ENCODE results near the gene ICAM3.
A peak's percentile ranks its signal among the peaks of the same experiment; 100 is the strongest.

Gene ICAM3

GRCh38 chr19:10334588-10335351, 4.7 kb downstream of the ICAM3 start:
- Histone ChIP-seq H3K36me3 (ENCODE audit: insufficient read depth, low read length) (peaks cover 10% of the 10 kb centered on the region), H2AFZ (ENCODE audit: low read length) (no peak overlapping the region), H3K4me1 (ENCODE audit: insufficient read depth, low read length, poor library complexity, severe bottlenecking) (peaks cover 35% of the 10 kb centered on the region), H3K4me2 (ENCODE audit: low read depth, low read length, poor library complexity, severe bottlenecking) (peak overlapping the region; percentile 89), H3K9me3 (ENCODE audit: insufficient read depth, low read depth, low read length) (no peaks in the 10 kb centered on the region), H3K27me3 (ENCODE audit: insufficient read depth, low read length, poor library complexity, severe bottlenecking) (no peaks in the 10 kb centered on the region), H3K4me3 (ENCODE audit: low read length, poor library complexity, severe bottlenecking) (peak overlapping the region; percentile 87), H3K9me2 (replicated peaks; ENCODE audit: low read depth, low read length) (no peaks in the 10 kb centered on the region), H4K20me1 (ENCODE audit: insufficient read depth, low read length, poor library complexity, severe bottlenecking) (peaks cover 34% of the 10 kb centered on the region), H3F3A (ENCODE audit: low read depth) (0 out of 2 replicates have a peak, but pooled peaks cover 7% of the 10 kb centered on the region), H3K79me2 (ENCODE audit: insufficient read depth, low read length) (peaks cover 71% of the 10 kb centered on the region), H3K9ac (ENCODE audit: low read depth, low read length, poor library complexity, severe bottlenecking) (no peak overlapping the region)
- TF ChIP-seq CTCF (conservative IDR thresholded peaks at IDR 0.05; ENCODE audit: low read length) = no peak
- no peak for TF ChIP-seq EZH2phosphoT487 (IDR thresholded peaks at IDR 0.05; ENCODE audit: borderline replicate concordance)

- no peak overlapping the region for H2AFZ ChIP-seq (ENCODE audit: low read length)
- H3K79me2 ChIP-seq (ENCODE audit: insufficient read depth, low read length) = peaks cover 74% of the 10 kb centered on the region
These were observed 5.5 kb downstream of the ICAM3 start for GRCh38 chr19:10333758-10334587.

More at GRCh38 chr19:10333758-10334587, 5.5 kb downstream of the ICAM3 start:
- H3K4me2 ChIP-seq (ENCODE audit: low read depth, low read length, poor library complexity, severe bottlenecking) = peak overlapping the region; percentile 89
- H3K9me2 ChIP-seq (replicated peaks; ENCODE audit: low read depth, low read length) = no peaks in the 10 kb centered on the region
- H3K9me3 ChIP-seq (ENCODE audit: insufficient read depth, low read depth, low read length) = no peaks in the 10 kb centered on the region
- H3K9ac ChIP-seq (ENCODE audit: low read depth, low read length, poor library complexity, severe bottlenecking) = peak overlapping the region; percentile 81
- TF ChIP-seq EZH2phosphoT487 (IDR thresholded peaks at IDR 0.05; ENCODE audit: borderline replicate concordance) = no peak
- no peak for TF ChIP-seq CTCF (conservative IDR thresholded peaks at IDR 0.05; ENCODE audit: low read length)
- peak overlapping the region; percentile 87 for H3K4me3 ChIP-seq (ENCODE audit: low read length, poor library complexity, severe bottlenecking)
- no peaks in the 10 kb centered on the region for H3K27me3 ChIP-seq (ENCODE audit: insufficient read depth, low read length, poor library complexity, severe bottlenecking)
- H3F3A ChIP-seq (ENCODE audit: low read depth) = 0 out of 2 replicates have a peak, but pooled peaks cover 7% of the 10 kb centered on the region
- H3K36me3 ChIP-seq (ENCODE audit: insufficient read depth, low read length) = peaks cover 18% of the 10 kb centered on the region
- H4K20me1 ChIP-seq (ENCODE audit: insufficient read depth, low read length, poor library complexity, severe bottlenecking) = peaks cover 42% of the 10 kb centered on the region
- H3K4me1 ChIP-seq (ENCODE audit: insufficient read depth, low read length, poor library complexity, severe bottlenecking) = peaks cover 30% of the 10 kb centered on the region

Data from Loucy (cell line).